Eye (tissue), 1 donor: ENCODE measurements around the gene C17orf58.
"Not testable (repeated sequence)": the region's sequence is repeated elsewhere in the genome, so short reads cannot be mapped to it uniquely, and the experiment has no call there.

Experiments used
- DNase-seq: peaks from one replicate; pipeline ENCODE4 v3.0.0-alpha.2; 2015

C17orf58 gene

GRCh38 chr17:67996301-67997171 is at the start of gene C17orf58:
TSS of gene C17orf58 (minus strand) at chr17:67996469. CDS start at chr17:67996198, 271 bp downstream.
- not testable (repeated sequence) for DNase-seq

- no peak for DNase-seq
These were observed 40.3 kb upstream of the C17orf58 start for GRCh38 chr17:68036304-68037147.

GRCh38 chr17:68035523-68036303 is 39.4 kb upstream of the C17orf58 start, which contains the start of gene KPNA2:
TSS of gene KPNA2 (plus strand) at chr17:68035735. CDS start at chr17:68037133, 1,398 bp downstream.
- DNase-seq = peak; percentile 100

GRCh38 chr17:68035131-68035522 is 38.9 kb upstream of the C17orf58 start:
- no peak for DNase-seq

DNA sequence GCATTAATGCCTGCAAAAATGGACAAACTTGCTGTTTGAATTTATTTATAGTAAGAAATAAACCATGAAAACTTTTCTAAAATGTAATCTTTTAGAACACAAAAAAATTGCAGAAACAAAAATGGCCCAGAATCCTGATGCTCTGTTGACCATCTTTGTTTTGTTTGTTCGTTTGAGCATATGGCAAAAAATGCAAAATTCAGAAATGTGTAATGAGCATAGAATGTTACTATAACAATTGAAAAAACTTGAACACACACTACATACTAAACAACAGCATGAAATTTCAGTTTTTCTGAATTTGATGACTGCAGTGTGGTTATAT is 38.1 kb upstream of the C17orf58 start:
- DNase-seq = no peak

DNA sequence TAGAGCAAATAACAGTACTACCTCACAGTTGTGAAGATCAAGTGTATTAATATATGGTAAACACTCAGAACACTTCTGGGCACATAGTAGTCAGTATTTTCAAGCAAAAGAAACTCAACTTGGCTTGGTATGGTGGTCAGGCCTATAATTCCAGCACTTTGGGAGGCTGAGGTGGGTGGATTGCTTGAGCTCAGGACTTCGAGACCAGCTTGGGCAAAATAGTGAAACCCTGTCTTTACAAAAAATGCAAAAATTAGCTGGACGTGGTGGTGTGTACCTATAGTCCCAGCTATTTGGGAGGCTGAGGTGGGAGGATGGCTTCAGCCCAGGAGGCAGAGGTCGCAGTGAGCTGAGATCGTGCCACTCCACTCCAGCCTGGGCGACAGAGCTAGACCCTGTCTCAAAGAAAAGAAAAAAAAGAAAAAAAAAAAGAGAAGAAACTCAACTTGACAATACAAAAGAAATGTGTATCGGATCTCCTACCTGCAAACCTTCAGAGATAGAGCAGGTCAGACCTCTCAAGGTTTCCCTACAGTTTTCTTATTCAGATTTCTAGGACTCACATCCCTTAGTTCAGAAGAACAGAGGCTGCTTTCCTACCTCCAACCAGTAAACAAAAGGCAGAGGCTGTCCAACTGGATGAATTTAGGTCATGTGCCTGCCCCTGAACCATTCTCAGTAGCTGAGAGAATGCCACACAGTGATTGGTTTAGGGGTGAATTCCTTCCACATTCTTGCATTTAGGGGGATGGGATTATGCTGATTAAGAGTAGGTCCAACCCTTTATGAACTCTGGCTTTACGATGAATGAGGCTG is 37.6 kb upstream of the C17orf58 start:
- peak; percentile 93 for DNase-seq

DNA sequence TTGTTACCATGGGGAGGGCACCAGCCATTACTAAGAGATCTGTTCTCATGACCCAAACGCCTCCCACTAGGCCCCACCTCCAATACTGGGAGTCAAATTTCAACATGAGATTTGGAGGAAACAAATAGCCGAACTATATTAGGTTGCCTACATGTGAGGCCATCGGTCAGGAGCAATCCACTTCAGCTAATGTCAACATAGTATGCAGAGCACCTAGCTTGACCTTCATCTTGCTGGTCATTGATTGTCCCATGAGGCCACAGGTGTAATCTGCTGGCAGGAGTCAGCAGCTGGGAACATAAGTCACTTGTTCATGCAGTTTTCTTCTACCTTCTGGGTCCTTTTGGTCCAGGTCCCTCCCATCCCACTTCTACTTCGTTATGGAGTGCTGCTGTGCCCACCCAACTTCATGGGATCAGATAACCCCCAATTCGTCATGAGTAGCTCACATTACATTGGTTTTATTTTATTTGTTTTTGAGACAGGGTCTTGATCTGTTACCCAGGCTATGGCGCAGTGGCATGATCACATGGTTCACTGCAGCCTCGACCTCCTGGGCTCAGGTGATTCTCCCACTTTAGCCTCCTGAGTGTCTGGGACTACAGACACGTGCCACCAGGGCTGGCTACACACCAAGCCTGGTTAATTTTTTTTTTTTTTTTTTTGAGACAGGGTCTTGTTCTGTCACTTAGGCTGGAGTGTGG is 33.4 kb upstream of the C17orf58 start:
- no peak for DNase-seq

- DNase-seq = not testable (repeated sequence)
These were observed 26.3 kb upstream of the C17orf58 start for GRCh38 chr17:68022547-68022946.

GRCh38 chr17:68021963-68022362 is 25.7 kb upstream of the C17orf58 start:
- no peak for DNase-seq

DNA sequence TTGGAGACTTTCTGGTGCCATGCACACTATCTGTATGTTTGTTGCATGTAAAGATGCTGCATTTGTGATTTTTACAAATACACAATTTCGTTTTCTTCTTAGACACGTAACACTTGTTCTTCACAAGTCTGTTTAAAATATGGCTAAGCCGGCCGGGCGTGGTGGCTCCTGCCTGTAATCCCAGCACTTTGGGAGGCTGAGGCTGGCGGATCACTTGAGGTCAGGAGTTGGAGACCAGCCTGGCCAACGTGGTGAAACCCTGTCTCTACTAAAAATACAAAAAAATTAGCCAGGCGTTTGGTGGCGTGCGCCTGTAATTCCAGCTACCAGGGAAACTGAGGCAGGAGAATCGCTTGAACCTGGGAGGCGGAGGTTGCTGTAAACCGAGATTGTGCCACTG is 24.5 kb upstream of the C17orf58 start:
- not testable (repeated sequence) for DNase-seq

GRCh38 chr17:68020409-68020756 is 24.1 kb upstream of the C17orf58 start:
- no peak for DNase-seq

DNA sequence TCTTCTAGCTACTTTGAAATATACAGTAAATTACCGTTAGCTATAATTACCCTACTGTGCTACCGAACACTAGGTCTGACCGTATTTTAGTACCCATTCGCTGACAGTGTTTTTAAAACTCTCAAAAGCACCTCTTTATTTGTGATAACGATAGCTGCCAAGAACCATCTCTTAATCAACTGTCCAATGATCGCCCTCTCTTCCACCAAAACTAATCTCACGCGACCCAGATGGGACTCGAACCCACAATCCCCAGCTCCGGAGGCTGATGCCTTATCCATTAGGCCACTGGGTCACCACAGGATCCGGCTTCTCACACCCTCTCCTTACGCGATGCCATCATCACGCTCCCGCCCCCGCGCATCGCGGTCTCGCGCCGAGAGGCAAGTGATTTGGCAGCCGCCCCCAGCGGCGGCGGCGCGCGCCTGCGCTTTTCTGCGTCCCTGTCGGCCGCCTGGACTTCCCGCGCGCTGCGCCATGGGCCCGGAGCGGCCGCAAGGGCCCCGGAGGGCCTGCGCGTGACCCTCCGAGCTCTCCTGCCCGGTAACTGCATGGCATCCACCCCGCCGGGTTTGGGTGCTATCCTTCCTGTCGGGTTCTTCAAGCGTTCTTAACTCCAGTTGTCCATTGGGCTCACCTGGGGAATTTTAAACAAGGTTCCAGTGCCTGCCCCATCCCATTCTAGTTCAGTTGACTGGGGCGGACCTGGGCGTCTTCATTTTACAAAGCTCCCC is 23.6 kb upstream of the C17orf58 start:
- peak; percentile 99 for DNase-seq

- no peak for DNase-seq
These were observed 23.0 kb upstream of the C17orf58 start for GRCh38 chr17:68019336-68019674.

- DNase-seq = not testable (repeated sequence)
These were observed 22.2 kb upstream of the C17orf58 start for GRCh38 chr17:68018493-68018892.

- no peak for DNase-seq
These were observed 20.6 kb upstream of the C17orf58 start for GRCh38 chr17:68016838-68017237.

DNA sequence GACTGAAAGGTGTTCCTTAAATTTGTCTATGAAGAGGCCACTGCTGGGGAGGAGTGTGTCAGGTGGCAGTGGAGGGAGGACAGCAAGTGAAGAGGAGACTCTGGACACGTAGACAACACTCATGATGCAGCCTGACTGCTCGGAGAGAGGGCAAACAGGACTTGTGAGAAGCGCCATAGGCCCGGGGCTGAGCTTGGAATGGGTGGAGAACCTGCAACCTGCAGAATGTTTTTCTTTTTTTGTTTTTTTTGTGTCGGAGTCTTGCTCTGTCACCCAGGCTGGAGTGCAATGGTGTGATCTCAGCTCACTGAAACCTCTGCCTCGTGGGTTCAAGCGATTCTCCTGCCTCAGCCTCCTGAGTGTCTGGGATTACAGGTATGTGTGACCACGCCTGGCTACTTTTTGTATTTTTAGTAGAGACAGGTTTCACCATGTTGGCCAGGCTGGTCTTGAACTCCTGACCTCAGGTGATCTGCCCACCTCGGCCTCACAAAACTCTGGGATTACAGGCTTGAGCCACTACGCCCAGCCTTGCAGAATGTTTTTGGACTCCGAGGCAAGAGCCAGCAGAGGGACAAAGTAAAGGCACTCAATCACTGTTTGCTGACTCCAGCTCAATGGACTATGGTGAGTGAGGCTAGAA is 18.9 kb upstream of the C17orf58 start:
- DNase-seq = no peak

GRCh38 chr17:68013385-68013784 is 17.1 kb upstream of the C17orf58 start:
- no peak for DNase-seq

DNA sequence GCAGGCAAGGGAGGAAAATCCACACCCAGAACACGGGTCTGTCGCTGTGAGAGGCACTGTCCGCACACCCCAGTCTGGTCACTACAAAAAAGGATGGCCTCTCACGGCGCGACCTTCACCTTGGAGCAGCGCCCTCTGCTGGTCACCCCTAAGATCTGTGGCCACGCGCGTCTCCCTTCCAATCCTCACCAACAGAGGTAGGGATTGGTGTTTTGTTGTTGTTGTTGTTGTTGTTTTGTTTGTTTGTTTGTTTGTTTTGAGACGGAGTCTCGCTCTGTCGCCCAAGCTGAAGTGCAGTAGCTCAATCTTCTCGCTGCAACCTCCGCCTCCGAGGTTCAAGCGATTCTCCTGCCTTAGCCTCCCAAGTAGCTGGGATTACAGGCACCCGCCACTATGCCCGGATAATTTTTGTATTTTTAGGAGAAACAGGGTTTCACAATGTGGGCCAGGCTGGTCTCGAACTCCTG is 15.0 kb upstream of the C17orf58 start:
- DNase-seq = peak; percentile 51

DNA sequence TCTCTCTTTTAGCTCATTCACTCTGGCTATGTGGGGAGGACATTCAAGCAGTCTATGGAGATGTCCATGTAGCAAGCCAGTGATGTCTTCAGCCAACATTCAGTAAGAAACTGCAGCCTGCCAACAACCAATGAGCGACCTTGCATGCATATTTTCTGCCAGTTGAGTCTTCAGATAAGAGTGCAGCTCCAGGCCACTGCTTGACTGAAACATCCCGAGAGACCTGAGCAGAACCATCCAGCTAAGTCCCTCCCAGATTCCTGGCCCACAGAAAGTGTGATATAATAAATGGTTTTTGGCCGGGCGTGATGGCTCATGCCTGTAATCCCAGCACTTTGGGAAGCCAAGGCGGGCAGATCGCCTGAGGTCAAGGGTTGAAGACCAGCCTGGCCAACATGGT is 10.5 kb upstream of the C17orf58 start:
- no peak for DNase-seq

GRCh38 chr17:68004201-68004600 is 7.9 kb upstream of the C17orf58 start:
- no peak for DNase-seq
